Activated CD8-positive, alpha-beta T cell treated with anti-CD3 and anti-CD28 coated beads for 36 hours (primary cell): ENCODE data around the gene PLS1. TPM values are rescaled to one million over a fixed set of nuclear protein-coding genes. Genes with fewer than 3 reads are reported as not detected.
"Not testable (repeated sequence)": the region's sequence is repeated elsewhere in the genome, so short reads cannot be mapped to it uniquely, and the experiment has no call there.

Experiments
- ATAC-seq: fragments of 200-7000 bp; cut with Tn5 transposase; one replicate; pipeline ENCODE4 v1.10.0; 2021; ENCODE audit warnings: mild to moderate bottlenecking, moderate library complexity
- CTCF ChIA-PET: fragments of 350-600 bp; sonication (Branson Sonifier 250); formaldehyde crosslinking; loops from one replicate; lab custom pipeline; 2021; ENCODE audit warnings: antibody characterized with exemption; lab: Charles Lee
- POLR2A ChIA-PET: fragments of 350-600 bp; sonication (Branson Sonifier 250); formaldehyde crosslinking; loops from one replicate; lab custom pipeline; 2021; ENCODE audit warnings: antibody characterized with exemption; lab: Charles Lee
- DNase-seq: peaks from one replicate; pipeline ENCODE4 v3.0.0-alpha.2; 2020
- H3K27ac Mint-ChIP-seq: one replicate; pipeline ENCODE4 v1.8.0; 2021; ENCODE audit warnings: mild to moderate bottlenecking, mixed read lengths
- H3K27me3 Mint-ChIP-seq: one replicate; pipeline ENCODE4 v1.8.0; 2021; ENCODE audit warnings: mixed read lengths
- H3K36me3 Mint-ChIP-seq: one replicate; pipeline ENCODE4 v1.8.0; 2021; ENCODE audit warnings: low read depth, mixed read lengths
- H3K4me1 Mint-ChIP-seq: one replicate; pipeline ENCODE4 v1.8.0; 2021; ENCODE audit warnings: low read depth, mixed read lengths
- H3K4me3 Mint-ChIP-seq: one replicate; pipeline ENCODE4 v1.8.0; 2021; ENCODE audit warnings: mild to moderate bottlenecking, moderate library complexity, mixed read lengths
- H3K9me3 Mint-ChIP-seq: one replicate; pipeline ENCODE4 v1.8.0; 2021; ENCODE audit warnings: mixed read lengths
- intact Hi-C: fragments of 100-400 bp; cut with micrococcal nuclease; formaldehyde crosslinking; loops from one replicate; pipeline ENCODE4 v1.10.0; 2022
- total RNA-seq, 2 experiments: library from RNA; stranded (reverse); gene quantifications; one replicate each; pipeline ENCODE4 v1.2.3, GENCODE V29; 2021
- TF ChIP-seq, protein P1 (sequence below): fragments of 200-600 bp; IDR thresholded peaks from one replicate; pipeline ENCODE4 v1.8.0; 2022; ENCODE audit warnings: antibody characterized with exemption, mild to moderate bottlenecking

Gene PLS1
- total RNA-seq, 2 experiments from 2014 or later, result 4.7 to 5.6 TPM

- ChIA-PET POLR2A (interaction anchor here (1.0 to 3.3 kb wide), 4 partner anchors 13 to 58 kb away, joined by 3 to 21 read pairs (median 6); partner anchors contain the start of gene ATR), CTCF (interaction anchor here (1.2 kb wide), 2 partner anchors 10 to 406 kb away, joined by 3 read pairs; no protein-coding TSS in a partner anchor)
- peak overlapping the region; percentile 85 for H3K27ac Mint-ChIP-seq
- no peaks in the 10 kb centered on the region for H3K9me3 Mint-ChIP-seq
- H3K4me1 Mint-ChIP-seq, result peaks cover 14% of the 10 kb centered on the region
- no peaks in the 10 kb centered on the region for H3K27me3 Mint-ChIP-seq
- intact Hi-C loops, result no loop called here
- DNase-seq (no peak), ATAC-seq (no peak)
- no peaks in the 10 kb centered on the region for H3K36me3 Mint-ChIP-seq
- peak overlapping the region; percentile 95 for H3K4me3 Mint-ChIP-seq
- TF ChIP-seq, protein P1, sequence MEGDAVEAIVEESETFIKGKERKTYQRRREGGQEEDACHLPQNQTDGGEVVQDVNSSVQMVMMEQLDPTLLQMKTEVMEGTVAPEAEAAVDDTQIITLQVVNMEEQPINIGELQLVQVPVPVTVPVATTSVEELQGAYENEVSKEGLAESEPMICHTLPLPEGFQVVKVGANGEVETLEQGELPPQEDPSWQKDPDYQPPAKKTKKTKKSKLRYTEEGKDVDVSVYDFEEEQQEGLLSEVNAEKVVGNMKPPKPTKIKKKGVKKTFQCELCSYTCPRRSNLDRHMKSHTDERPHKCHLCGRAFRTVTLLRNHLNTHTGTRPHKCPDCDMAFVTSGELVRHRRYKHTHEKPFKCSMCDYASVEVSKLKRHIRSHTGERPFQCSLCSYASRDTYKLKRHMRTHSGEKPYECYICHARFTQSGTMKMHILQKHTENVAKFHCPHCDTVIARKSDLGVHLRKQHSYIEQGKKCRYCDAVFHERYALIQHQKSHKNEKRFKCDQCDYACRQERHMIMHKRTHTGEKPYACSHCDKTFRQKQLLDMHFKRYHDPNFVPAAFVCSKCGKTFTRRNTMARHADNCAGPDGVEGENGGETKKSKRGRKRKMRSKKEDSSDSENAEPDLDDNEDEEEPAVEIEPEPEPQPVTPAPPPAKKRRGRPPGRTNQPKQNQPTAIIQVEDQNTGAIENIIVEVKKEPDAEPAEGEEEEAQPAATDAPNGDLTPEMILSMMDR, result no peak
These were observed 514 bp downstream of the PLS1 start for GRCh38 chr3:142596726-142597088.

DNA sequence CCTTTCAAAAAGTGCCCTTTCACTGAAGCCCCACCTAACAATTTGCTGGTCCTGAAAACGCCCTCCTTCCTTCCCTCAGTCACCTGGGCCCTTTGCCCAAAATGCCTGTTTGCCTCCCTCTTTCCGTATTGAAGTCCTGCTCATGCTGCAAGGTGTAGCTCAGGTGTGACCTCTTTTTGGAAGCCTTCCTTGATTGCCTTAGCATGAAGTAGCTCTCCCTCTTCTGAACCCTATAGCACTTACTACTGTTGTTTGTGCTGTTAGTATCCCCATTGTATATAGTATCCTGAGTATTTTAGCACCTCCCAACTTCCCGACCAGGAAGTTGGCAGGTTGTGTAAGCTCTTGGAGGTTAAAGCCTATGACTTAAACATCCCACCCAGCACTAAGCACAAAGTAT, 1.7 kb downstream of the PLS1 start:
- no peaks in the 10 kb centered on the region for H3K9me3 Mint-ChIP-seq
- ATAC-seq (no peak), DNase-seq (no peak)
- no peak overlapping the region for H3K4me3 Mint-ChIP-seq
- ChIA-PET POLR2A (interaction anchor here (1.3 to 3.3 kb wide), 3 partner anchors 12 to 126 kb away, joined by 3 to 21 read pairs (median 9); partner anchors contain the start of genes ATR and TRPC1), CTCF (interaction anchor here (0.6 to 1.5 kb wide), 3 partner anchors 11 to 19 kb away, joined by 3 to 4 read pairs (median 4); partner anchors contain the start of gene ATR)
- H3K36me3 Mint-ChIP-seq, result no peaks in the 10 kb centered on the region
- no peaks in the 10 kb centered on the region for H3K27me3 Mint-ChIP-seq
- H3K27ac Mint-ChIP-seq, result no peak overlapping the region
- TF ChIP-seq, protein P1, result no peak
- peaks cover 14% of the 10 kb centered on the region for H3K4me1 Mint-ChIP-seq
- intact Hi-C loops, result no loop called here

- H3K9me3 Mint-ChIP-seq, result no peaks in the 10 kb centered on the region
- TF ChIP-seq, protein P1, result no peak
- no peaks in the 10 kb centered on the region for H3K27me3 Mint-ChIP-seq
These were observed 5.5 kb downstream of the PLS1 start for GRCh38 chr3:142601713-142602112.

GRCh38 chr3:142602619-142603385, 6.6 kb downstream of the PLS1 start:
- Mint-ChIP-seq H3K4me1 (peaks cover 2% of the 10 kb centered on the region), H3K27me3 (no peaks in the 10 kb centered on the region), H3K9me3 (no peaks in the 10 kb centered on the region), H3K36me3 (no peaks in the 10 kb centered on the region), H3K27ac (no peak overlapping the region), H3K4me3 (no peak overlapping the region)
- ChIA-PET CTCF (interaction anchor here (0.5 to 2.4 kb wide), 4 partner anchors 9 to 16 kb away, joined by 3 to 6 read pairs (median 3); no protein-coding TSS in a partner anchor), POLR2A (interaction anchor here (1.1 kb wide), 1 partner anchor 181 kb away, joined by 3 read pairs; no protein-coding TSS in a partner anchor)
- ATAC-seq (no peak), DNase-seq (no peak)
- TF ChIP-seq, protein P1, result no peak
- intact Hi-C loops, result no loop called here

More at GRCh38 chr3:142601713-142602112, 5.5 kb downstream of the PLS1 start:
- DNase-seq (no peak), ATAC-seq (no peak)
- Mint-ChIP-seq H3K27ac (no peak overlapping the region), H3K36me3 (no peaks in the 10 kb centered on the region), H3K4me3 (no peak overlapping the region), H3K4me1 (peaks cover 10% of the 10 kb centered on the region)
- ChIA-PET POLR2A (no interaction called here), CTCF (interaction anchor here (1.0 to 2.4 kb wide), 2 partner anchors 13 to 15 kb away, joined by 3 to 6 read pairs; no protein-coding TSS in a partner anchor)
- intact Hi-C loops, result no loop called here

DNA sequence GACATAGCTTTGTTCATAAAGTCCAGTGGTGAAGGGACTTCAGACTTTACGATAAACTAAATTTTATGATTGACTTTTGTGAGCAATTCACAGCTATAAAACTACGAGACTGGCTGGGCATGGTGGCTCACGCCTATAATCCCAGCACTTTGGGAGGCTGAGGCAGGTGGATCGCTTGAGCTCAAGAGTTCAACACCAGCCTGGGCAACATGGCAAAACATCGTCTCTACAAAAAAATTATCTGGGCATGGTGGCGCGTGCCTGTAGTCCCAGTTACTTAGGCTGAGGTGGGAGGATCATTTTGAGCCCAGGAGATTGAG, 7.2 kb downstream of the PLS1 start:
- H3K27ac Mint-ChIP-seq, H3K36me3 Mint-ChIP-seq, H3K4me3 Mint-ChIP-seq, H3K9me3 Mint-ChIP-seq, H3K27me3 Mint-ChIP-seq, intact Hi-C loops, DNase-seq, H3K4me1 Mint-ChIP-seq, ATAC-seq: not testable (repeated sequence)
- CTCF ChIA-PET, result interaction anchor here (1.4 to 2.4 kb wide), 2 partner anchors 10 to 16 kb away, joined by 3 to 6 read pairs; no protein-coding TSS in a partner anchor
- POLR2A ChIA-PET, result interaction anchor here (1.1 kb wide), 1 partner anchor 181 kb away, joined by 3 read pairs; no protein-coding TSS in a partner anchor
